GM19372 (cell line): Measurements from ENCODE around the gene TP53RK.
A peak's percentile ranks its signal among the peaks of the same experiment; 100 is the strongest.

Experiments
- ATAC-seq: cut with Tn5 transposase; IDR thresholded peaks from one replicate; pipeline ENCODE4 v1.9.1; 2021; ENCODE audit warnings: mild to moderate bottlenecking, low read depth, moderate library complexity; ENCODE audit not compliant: unreplicated experiment

TP53RK gene

GRCh38 chr20:46689082-46689753 is at the start of gene TP53RK:
TP53RK (minus strand) TSS chr20:46689444; CDS start chr20:46689414, 30 bp downstream.
- peak; percentile 90 for ATAC-seq

- no peak for ATAC-seq
Measured at GRCh38 chr20:46735436-46735835, 46.2 kb upstream of the TP53RK start.

- ATAC-seq, result no peak
Measured at GRCh38 chr20:46731770-46732169, 42.5 kb upstream of the TP53RK start.

GRCh38 chr20:46725186-46726165 is 36.2 kb upstream of the TP53RK start:
- no peak for ATAC-seq

- ATAC-seq, result no peak
Measured at GRCh38 chr20:46724343-46724959, 35.2 kb upstream of the TP53RK start.

GRCh38 chr20:46723039-46723438 is 33.8 kb upstream of the TP53RK start:
- ATAC-seq, result no peak

GRCh38 chr20:46722450-46722849 is 33.2 kb upstream of the TP53RK start:
- no peak for ATAC-seq

GRCh38 chr20:46721476-46721875 is 32.2 kb upstream of the TP53RK start:
- ATAC-seq, result no peak

- ATAC-seq, result no peak
Measured at GRCh38 chr20:46720776-46721425, 31.7 kb upstream of the TP53RK start.

GRCh38 chr20:46720019-46720418 is 30.8 kb upstream of the TP53RK start:
- ATAC-seq, result no peak

- no peak for ATAC-seq
Measured at GRCh38 chr20:46717818-46718541, 28.7 kb upstream of the TP53RK start.

- ATAC-seq, result no peak
Measured at GRCh38 chr20:46715292-46715756, 26.1 kb upstream of the TP53RK start.

- ATAC-seq, result no peak
Measured at GRCh38 chr20:46713957-46714834, 25.0 kb upstream of the TP53RK start.

- no peak for ATAC-seq
Measured at GRCh38 chr20:46712056-46712636, 22.9 kb upstream of the TP53RK start.

GRCh38 chr20:46710153-46710913 is 21.1 kb upstream of the TP53RK start:
- no peak for ATAC-seq

GRCh38 chr20:46709459-46710152 is 20.4 kb upstream of the TP53RK start, which contains the start of gene SLC2A10:
SLC2A10 (plus strand) TSS chr20:46709649; CDS start chr20:46709737, 88 bp downstream.
- no peak for ATAC-seq

GRCh38 chr20:46709055-46709458 is 19.8 kb upstream of the TP53RK start:
- ATAC-seq, result no peak
